Hindlimb muscle (tissue), 1 donor: ENCODE results near the gene CHKA. TPM values are rescaled to one million over a fixed set of nuclear protein-coding genes. Genes with fewer than 3 reads are reported as not detected.
A peak's percentile ranks its signal among the peaks of the same experiment; 100 is the strongest.

Experiments used
- DNase-seq: peaks from one replicate; pipeline ENCODE4 v3.0.0-alpha.2; 2013
- polyA plus RNA-seq: library from polyadenylated mRNA; unstranded; fragments of 120-200 nt; gene quantifications from one replicate; pipeline ENCODE4 v1.2.1, GENCODE V29; 2013; ENCODE audit not compliant: insufficient read length

CHKA gene
- polyA plus RNA-seq, 1 donor, result 20.4 TPM

DNA sequence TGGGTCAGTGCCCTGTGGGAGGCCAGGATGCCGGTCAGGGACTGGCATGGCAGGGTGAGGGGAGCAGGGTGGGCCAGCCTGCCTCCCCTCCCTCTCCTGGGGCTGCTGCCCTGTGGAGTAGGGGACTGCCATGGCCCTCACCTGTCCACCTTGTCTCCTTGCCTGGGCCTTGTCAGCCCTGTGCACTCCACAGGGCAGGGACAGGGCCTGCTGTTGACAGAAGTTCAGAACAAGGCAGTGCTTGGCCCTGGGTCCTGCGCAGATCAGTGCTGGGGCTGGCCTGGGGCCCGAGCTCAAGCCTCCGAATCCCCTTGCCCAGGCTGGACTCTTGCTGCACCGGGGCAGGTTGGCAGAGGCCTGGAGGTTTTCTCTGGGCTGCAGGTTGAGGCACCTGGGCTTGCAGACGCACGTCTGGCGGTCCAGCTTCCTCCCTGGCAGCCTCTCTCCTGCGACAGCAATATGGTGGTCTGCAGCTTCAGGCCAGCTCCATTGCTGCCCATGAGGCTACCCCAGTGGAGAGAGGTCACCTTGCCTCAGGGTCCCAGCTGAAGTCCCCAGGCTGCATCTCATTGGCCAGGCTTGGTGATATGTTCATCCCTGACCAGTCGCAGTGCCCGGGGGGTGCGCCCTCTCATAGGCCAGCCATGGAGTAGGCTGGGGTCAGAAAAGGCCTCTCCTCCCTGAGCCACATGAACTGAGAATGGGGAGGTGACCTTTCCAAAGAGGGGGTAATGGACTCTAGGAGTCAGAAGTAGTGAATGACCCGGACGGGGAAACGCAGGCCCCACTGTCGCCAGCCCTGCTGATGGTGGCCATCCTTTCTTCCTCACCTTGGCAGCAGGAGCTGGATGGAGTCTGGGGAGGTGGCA is 21.5 kb upstream of the CHKA start:
- no peak for DNase-seq

- no peak for DNase-seq
Measured at GRCh38 chr11:68142028-68142412, 20.8 kb upstream of the CHKA start.

GRCh38 chr11:68141246-68142027 is 20.2 kb upstream of the CHKA start:
- DNase-seq, result no peak

- no peak for DNase-seq
Measured at GRCh38 chr11:68140496-68141245, 19.5 kb upstream of the CHKA start.

- no peak for DNase-seq
Measured at GRCh38 chr11:68138237-68138636, 17.0 kb upstream of the CHKA start.

GRCh38 chr11:68137833-68138232 is 16.6 kb upstream of the CHKA start:
- no peak for DNase-seq

DNA sequence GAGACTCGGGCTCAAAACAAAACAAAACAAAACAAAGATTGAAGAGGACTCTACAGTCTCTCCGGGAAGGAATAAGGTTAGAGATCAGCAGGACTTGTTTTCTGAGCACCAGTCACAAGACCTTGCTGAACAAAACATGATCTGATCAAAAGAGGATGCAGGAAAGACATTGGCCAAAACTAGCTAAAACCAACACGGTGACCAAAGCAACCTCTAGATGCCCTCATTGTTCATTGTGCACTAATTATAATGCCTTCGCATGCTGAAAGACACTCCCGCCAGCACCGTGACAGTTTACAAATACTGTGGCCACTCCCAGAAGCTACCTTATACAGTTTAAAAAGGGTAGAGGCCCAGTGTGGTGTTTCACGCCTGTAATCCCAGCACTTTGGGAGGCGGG is 15.7 kb upstream of the CHKA start:
- no peak for DNase-seq

DNA sequence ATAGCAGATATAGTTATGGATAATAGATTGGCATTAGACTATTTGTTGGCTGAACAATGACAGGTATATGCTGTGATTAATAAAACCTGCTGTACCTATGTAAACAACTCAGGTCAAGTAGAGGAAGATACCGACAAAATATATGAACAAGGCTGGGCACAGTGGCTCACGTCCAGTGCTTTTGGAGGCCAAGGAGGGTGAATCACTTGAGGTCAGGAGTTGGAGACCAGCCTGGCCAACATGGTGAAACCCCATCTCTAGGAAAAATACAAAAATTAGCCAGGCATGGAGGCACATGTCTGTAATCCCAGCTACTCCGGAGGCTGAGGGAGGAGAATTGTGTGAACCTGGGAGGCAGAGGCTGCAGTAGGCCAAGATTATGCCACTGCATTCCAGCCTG is 14.0 kb upstream of the CHKA start:
- DNase-seq, result no peak

- DNase-seq, result no peak
Measured at GRCh38 chr11:68133761-68134160, 12.6 kb upstream of the CHKA start.

GRCh38 chr11:68130121-68130520 is 8.9 kb upstream of the CHKA start:
- DNase-seq, result no peak

- DNase-seq, result no peak
Measured at GRCh38 chr11:68128682-68129327, 7.6 kb upstream of the CHKA start.

DNA sequence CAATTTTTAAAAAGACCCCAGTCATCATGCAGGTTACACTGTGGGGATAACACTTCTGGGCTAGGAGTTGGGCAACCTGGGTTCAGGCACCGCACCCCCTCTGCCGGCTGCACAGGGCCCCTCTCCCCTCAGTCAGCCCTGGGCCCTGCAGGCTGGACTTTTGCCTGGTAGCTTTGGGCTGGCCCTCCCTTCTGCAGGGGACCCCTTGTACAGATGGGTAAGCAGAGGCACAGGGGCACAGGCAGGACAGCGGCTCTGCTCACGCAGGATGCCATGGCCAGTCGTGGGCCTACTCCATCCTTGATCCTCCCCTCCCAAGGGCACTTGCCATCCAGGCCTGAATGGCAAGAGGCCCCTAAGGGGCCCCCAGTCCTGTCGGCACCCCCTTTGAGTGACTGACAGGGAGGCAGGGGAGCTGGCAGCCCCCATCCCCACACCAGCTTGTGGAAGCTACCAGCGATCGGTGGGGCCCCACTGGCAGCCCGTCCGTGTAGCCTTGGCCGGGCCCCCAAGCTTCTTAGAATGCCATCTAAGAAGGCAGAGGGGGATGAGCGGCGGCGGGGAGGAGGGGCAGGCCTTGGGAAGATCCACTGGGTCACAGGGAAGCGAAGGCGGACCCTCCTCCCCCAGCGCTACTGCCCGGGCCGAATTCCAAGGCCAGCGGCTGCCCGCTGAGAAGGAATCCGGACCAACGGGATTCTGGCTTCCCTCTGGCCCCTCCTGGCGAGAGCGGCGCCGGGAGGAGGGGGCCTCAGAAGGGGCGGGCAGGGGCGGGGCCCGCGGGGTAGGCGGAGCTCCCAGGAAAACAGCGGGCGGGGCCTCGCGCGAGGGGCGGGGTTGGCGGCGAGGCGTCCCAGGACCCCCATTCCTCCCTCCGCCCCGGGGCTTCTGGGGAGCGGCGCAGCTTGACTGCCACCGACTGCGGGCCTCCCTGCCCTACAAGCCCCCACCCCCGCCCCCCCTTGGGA is 6.8 kb upstream of the CHKA start:
- DNase-seq, result peak; percentile 66

DNA sequence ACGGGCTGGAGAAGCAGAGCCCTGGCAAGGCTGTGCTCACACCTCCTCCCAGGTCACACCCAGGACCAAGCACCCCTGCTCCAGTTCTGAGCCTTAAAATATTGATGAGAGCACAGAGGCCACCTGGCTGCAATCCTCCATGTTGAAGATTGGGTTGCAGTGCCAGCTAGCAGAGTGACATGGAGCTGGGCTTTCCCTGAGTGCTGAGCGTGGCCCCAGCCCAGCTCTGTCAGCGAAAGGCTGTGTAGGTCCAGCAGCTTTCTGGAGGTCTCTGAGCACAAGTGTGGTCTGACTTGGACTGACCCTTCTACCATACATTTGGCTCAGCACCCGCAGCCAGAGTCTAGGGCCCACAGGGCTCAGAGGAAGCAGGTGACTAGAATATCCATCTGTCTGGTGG is 4.0 kb upstream of the CHKA start:
- no peak for DNase-seq

GRCh38 chr11:68122936-68123539 is 1.9 kb upstream of the CHKA start:
- no peak for DNase-seq

- no peak for DNase-seq
Measured at GRCh38 chr11:68120273-68121066, 718 bp downstream of the CHKA start.

GRCh38 chr11:68118706-68119448 is 2.3 kb downstream of the CHKA start:
- no peak for DNase-seq

DNA sequence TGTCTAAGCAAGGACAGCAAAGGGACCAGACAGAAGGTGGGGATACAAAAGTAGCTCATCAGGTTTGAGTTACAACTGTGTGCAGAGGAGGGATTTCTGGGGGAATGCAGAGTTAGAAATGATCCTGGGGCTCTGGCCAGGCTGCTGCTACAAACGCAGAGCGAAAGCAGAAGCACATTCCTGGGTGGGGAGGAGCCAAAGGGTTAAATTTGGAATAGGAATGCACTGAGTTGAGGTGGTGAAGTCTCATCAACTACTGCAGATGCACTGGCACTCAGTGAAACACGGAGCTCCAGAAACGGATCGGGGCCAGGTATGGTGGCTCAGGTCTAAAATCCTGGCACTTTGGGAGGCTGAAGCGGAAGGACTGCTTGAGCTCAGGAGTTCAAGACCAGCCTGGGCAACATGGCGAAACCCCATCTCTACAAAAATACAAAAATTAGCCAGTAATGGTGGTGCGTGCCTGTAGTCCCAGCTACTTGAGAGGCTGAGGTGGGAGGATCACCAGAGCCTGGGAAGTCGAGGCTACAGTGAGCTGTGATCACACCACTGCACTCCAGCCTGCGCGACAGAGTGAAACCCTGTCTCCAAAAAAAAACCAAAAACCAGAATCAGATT is 3.2 kb downstream of the CHKA start:
- no peak for DNase-seq

DNA sequence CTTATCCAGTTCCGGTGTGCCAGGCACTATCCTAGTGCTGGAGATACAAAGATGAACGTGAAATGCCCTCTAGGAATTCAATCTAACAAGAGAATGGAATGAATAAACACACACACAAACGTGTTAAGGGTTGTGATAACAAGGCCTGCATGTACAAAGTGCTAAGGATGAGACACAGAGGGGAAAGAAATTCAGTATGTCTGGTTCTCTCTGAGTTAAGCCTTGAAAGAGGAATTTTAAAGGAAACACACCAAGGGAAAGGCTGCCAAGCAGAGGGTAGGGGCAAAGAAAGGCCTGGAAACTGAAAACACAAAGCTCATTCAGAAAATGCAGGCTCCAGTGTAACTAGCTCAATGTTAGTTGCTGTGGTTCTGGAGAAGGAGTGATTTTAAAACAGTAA is 4.2 kb downstream of the CHKA start:
- no peak for DNase-seq

DNA sequence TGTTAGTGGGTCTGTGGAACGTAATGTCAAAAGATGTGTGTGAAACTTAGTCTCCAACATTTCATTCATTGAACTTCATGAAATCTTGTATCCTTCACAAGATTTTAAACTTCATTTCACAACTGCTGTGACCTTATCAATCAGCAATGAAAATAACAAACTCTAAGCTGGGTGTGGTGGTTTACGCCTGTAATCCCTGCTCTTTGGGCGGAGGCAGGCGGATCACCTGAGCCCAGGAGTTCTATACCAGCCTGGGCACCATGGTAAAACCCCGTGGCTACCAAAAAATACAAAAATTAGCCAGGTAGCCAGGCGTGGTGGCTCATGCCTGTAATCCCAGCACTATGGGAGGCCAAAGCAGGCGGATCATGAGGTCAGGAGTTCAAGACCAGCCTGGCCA is 5.1 kb downstream of the CHKA start:
- no peak for DNase-seq
